ENCODE measurements around the gene MYL2. TPM values are rescaled to one million over a fixed set of nuclear protein-coding genes. Genes with fewer than 3 reads are reported as not detected.
A peak's percentile ranks its signal among the peaks of the same experiment; 100 is the strongest.

The MYL2 gene
- total and polyA plus RNA-seq, 9 of the 15 experiments (the other 6 are each of a cell fraction or from before 2014, with no cell fraction given), result not detected

- H4K20me1 ChIP-seq (replicated peaks; ENCODE audit: control insufficient read depth, insufficient read depth, low read length), result no peaks in the 10 kb centered on the region
- in situ Hi-C loops (cut with MboI) (no loop called here), intact Hi-C loops (cut with micrococcal nuclease) (no loop called here)
- no peaks in the 10 kb centered on the region for H3K79me2 ChIP-seq (ENCODE audit: control insufficient read depth, insufficient read depth, low read length)
- WGBS (ENCODE audit: insufficient coverage, low coverage, missing lambda C conversion rate), result 7% methylated on average over 4 of the region's 4 CpGs
- ChIA-PET POLR2A (interaction anchor here (0.6 to 1.2 kb wide), 3 partner anchors 8 to 43 kb away, joined by 3 to 5 read pairs (median 4); no protein-coding TSS in a partner anchor), CTCF (ENCODE audit: low intra/inter-chr PET ratio) (no interaction called here)
- BruUV-seq (replicated peaks), result no TSS peak
- H3K9me3 ChIP-seq (replicated peaks; ENCODE audit: control insufficient read depth, insufficient read depth, low read depth, low read length), result no peaks in the 10 kb centered on the region; the same call in 1 of the 2 replicates
- no peak for DNase-seq (ENCODE audit: extremely low read depth in 1 of 4, low spot score in 3 of 4)
- no peak overlapping the region for H3K27ac ChIP-seq (ENCODE audit: extremely low read depth, low read depth, low read length)
- no peak overlapping the region for H2AFZ ChIP-seq (ENCODE audit: low read depth, low read length)
- ATAC-seq, result no peak
- H3K4me3 ChIP-seq, result no peak overlapping the region
- H3K9me1 ChIP-seq (ENCODE audit: control insufficient read depth, insufficient read depth, low read length), result no peaks in the 10 kb centered on the region
- H3K4me1 ChIP-seq (replicated peaks in 1 of 2; ENCODE audit: control insufficient read depth in 2 of 2, insufficient read depth in 2 of 2, low read length in 2 of 2), result 0 out of 5 replicates have a peak, but pooled peaks cover 0 to 3% of the 10 kb centered on the region in 2 experiments
- no peak for FAIRE-seq
- H3K36me3 ChIP-seq (ENCODE audit: control insufficient read depth, insufficient read depth, low read length), result no peaks in the 10 kb centered on the region
- no peak overlapping the region for H3K4me2 ChIP-seq (ENCODE audit: insufficient read depth, low read length)
- TF ChIP-seq POLR3G (IDR thresholded peaks at IDR 0.05; ENCODE audit: extremely low read depth, insufficient read length, insufficient replicate concordance) (no peak), RBM25 (IDR thresholded peaks at IDR 0.05; ENCODE audit: low read depth, low read length, severe bottlenecking) (peak; percentile 46)
- H3K9ac ChIP-seq (ENCODE audit: insufficient read depth in 1 of 2, low read depth in 2 of 2, low read length in 2 of 2), result no peak overlapping the region
- peaks cover 6 to 45% of the 10 kb centered on the region in 2 experiments; a peak in 4 of 5 replicates for H3K27me3 ChIP-seq (ENCODE audit: control insufficient read depth in 2 of 2, insufficient read depth in 2 of 2, low read length in 2 of 2)
These were observed 13.4 kb downstream of the MYL2 start for GRCh38 chr12:110906985-110907384.

- Histone ChIP-seq H2AFZ (ENCODE audit: low read depth, low read length) (no peak overlapping the region), H3K9ac (ENCODE audit: insufficient read depth in 1 of 2, low read depth in 2 of 2, low read length in 2 of 2) (no peak overlapping the region), H3K79me2 (ENCODE audit: control insufficient read depth, insufficient read depth, low read length) (no peaks in the 10 kb centered on the region), H3K9me3 (replicated peaks; ENCODE audit: control insufficient read depth, insufficient read depth, low read depth, low read length) (no peaks in the 10 kb centered on the region; the same call in 1 of the 2 replicates), H3K4me2 (ENCODE audit: insufficient read depth, low read length) (no peak overlapping the region), H3K9me1 (ENCODE audit: control insufficient read depth, insufficient read depth, low read length) (no peaks in the 10 kb centered on the region), H3K27me3 (ENCODE audit: control insufficient read depth in 2 of 2, insufficient read depth in 2 of 2, low read length in 2 of 2) (peaks cover 6 to 45% of the 10 kb centered on the region in 2 experiments; a peak in 4 of 5 replicates), H3K4me3 (no peak overlapping the region), H3K36me3 (ENCODE audit: control insufficient read depth, insufficient read depth, low read length) (no peaks in the 10 kb centered on the region), H4K20me1 (replicated peaks; ENCODE audit: control insufficient read depth, insufficient read depth, low read length) (no peaks in the 10 kb centered on the region), H3K4me1 (replicated peaks in 1 of 2; ENCODE audit: control insufficient read depth in 2 of 2, insufficient read depth in 2 of 2, low read length in 2 of 2) (0 out of 5 replicates have a peak, but pooled peaks cover 0 to 3% of the 10 kb centered on the region in 2 experiments), H3K27ac (ENCODE audit: extremely low read depth, low read depth, low read length) (no peak overlapping the region)
- CTCF ChIA-PET (ENCODE audit: low intra/inter-chr PET ratio), result no interaction called here
- no peak for ATAC-seq
- no TSS peak for BruUV-seq (replicated peaks)
- no peak for DNase-seq (ENCODE audit: extremely low read depth in 1 of 4, low spot score in 3 of 4)
- POLR2A ChIA-PET, result interaction anchor here (0.6 kb wide), 1 partner anchor 42 kb away, joined by 5 read pairs; no protein-coding TSS in a partner anchor
- FAIRE-seq, result no peak
- WGBS (ENCODE audit: insufficient coverage, low coverage, missing lambda C conversion rate), result 1% methylated on average over 5 of the region's 5 CpGs
- in situ Hi-C loops (cut with MboI), result no loop called here
- intact Hi-C loops (cut with micrococcal nuclease), result no loop called here
- no peak for TF ChIP-seq ZFP91 (CRISPR knock-in tag; IDR thresholded peaks at IDR 0.05)
These were observed 13.9 kb downstream of the MYL2 start for GRCh38 chr12:110906516-110906915.
